ENCODE measurements around the gene MACROD2. TPM values are rescaled to one million over a fixed set of nuclear protein-coding genes. Genes with fewer than 3 reads are reported as not detected.

Gene MACROD2
- total and polyA plus RNA-seq, 2 of the 4 experiments (the other 2 are of a cell fraction): not detected

DNA sequence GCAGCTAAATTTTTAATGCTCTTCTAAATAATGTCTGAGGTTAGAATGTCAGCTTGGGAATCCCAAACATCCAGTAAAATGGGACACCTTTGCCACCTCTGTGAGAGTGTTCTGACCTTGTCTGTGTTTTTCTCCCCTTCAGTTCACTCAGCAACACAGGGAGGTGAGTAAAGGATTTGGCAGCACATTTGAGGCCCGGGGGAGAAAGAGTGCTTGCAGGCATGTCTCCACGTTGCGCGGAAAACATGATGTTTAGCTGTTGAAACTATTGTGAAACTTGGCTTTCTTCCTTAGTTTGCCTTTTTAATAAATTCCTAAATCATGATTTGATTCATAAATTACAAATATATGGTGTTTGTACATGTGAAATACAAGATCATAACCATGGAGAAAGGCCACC lies 1049.9 kb downstream of the MACROD2 start:
- Histone ChIP-seq H3K79me1 (ENCODE audit: low read depth in 1 of 2, low read length in 2 of 2) (no peaks in the 10 kb centered on the region), H3K36me3 (ENCODE audit: control insufficient read depth, insufficient read depth, low read length) (no peaks in the 10 kb centered on the region), H2BK5ac (ENCODE audit: low read depth, low read length, poor library complexity, severe bottlenecking) (no peak overlapping the region), H3K18ac (ENCODE audit: low read depth, low read length) (no peak overlapping the region), H3K56ac (ENCODE audit: extremely low read depth, insufficient read depth, low read length) (no peak overlapping the region), H4K5ac (ENCODE audit: low read depth, low read length) (no peak overlapping the region), H3K4me3 (ENCODE audit: insufficient read depth, low read depth, low read length) (no peak overlapping the region), H2BK20ac (ENCODE audit: low read depth, low read length) (no peak overlapping the region), H2AK9ac (replicated peaks; ENCODE audit: low read depth, low read length, poor library complexity) (no peak overlapping the region), H4K20me1 (ENCODE audit: insufficient read depth, low read length) (no peaks in the 10 kb centered on the region), H3K27ac (ENCODE audit: insufficient read depth, low read length) (no peak overlapping the region), H3K23ac (ENCODE audit: low read depth, low read length) (no peak overlapping the region), H4K8ac (ENCODE audit: low read depth in 2 of 2, low read length in 2 of 2) (no peak overlapping the region), H3K4me1 (ENCODE audit: control insufficient read depth, insufficient read depth, low read length) (no peaks in the 10 kb centered on the region), H3K9ac (ENCODE audit: low read depth, low read length) (no peak overlapping the region), H3K9me1 (ENCODE audit: insufficient read depth, low read length) (no peaks in the 10 kb centered on the region), H3K27me3 (ENCODE audit: control insufficient read depth, insufficient read depth, low read length) (no peaks in the 10 kb centered on the region), H3K9me3 (ENCODE audit: control insufficient read depth, insufficient read depth, low read length) (peaks cover 4% of the 10 kb centered on the region), H3K4me2 (ENCODE audit: low read depth, low read length) (no peak overlapping the region), H2BK15ac (ENCODE audit: low read depth, low read length) (no peak overlapping the region), H2AK5ac (ENCODE audit: low read depth, low read length) (no peak overlapping the region), H3K4ac (ENCODE audit: low read depth, low read length) (no peak overlapping the region), H2AFZ (replicated peaks; ENCODE audit: low read length, poor library complexity) (no peak overlapping the region), H3K14ac (replicated peaks; ENCODE audit: low read depth, low read length) (no peak overlapping the region), H2BK120ac (ENCODE audit: low read depth, low read length) (no peak overlapping the region), H4K91ac (ENCODE audit: insufficient read depth, low read depth, low read length) (no peak overlapping the region)
- dilution Hi-C loops (cut with HindIII; ENCODE audit: low sequenced_read_pairs, unreplicated experiment) (no loop called here), in situ Hi-C loops (cut with MboI; ENCODE audit: low sequenced_read_pairs) (no loop called here), intact Hi-C loops (cut with micrococcal nuclease) (no loop called here)
- CTCF ChIA-PET: no interaction called here
- no CpG with 5 or more reads among the region's 4 CpGs for WGBS, 2 experiments (ENCODE audit: extremely low coverage in 2 of 2, insufficient read length in 1 of 2)
- no TSS peak for BruUV-seq (replicated peaks)
- no peak for DNase-seq
- POLR2A ChIA-PET (ENCODE audit: unreplicated experiment): no interaction called here
- TF ChIP-seq FOS (IDR thresholded peaks at IDR 0.05; ENCODE audit: low read depth, low read length) (no peak), RAD21 (IDR thresholded peaks at IDR 0.05; ENCODE audit: low read length) (no peak), NFE2L2 (IDR thresholded peaks at IDR 0.05; ENCODE audit: low read depth, low read length) (no peak), SMC3 (IDR thresholded peaks at IDR 0.05; ENCODE audit: low read depth, low read length) (no peak), CEBPB (IDR thresholded peaks at IDR 0.05; ENCODE audit: low read depth, low read length) (no peak), RFX5 (IDR thresholded peaks at IDR 0.05; ENCODE audit: low read depth, low read length) (no peak)
- TF ChIP-seq, protein P1, sequence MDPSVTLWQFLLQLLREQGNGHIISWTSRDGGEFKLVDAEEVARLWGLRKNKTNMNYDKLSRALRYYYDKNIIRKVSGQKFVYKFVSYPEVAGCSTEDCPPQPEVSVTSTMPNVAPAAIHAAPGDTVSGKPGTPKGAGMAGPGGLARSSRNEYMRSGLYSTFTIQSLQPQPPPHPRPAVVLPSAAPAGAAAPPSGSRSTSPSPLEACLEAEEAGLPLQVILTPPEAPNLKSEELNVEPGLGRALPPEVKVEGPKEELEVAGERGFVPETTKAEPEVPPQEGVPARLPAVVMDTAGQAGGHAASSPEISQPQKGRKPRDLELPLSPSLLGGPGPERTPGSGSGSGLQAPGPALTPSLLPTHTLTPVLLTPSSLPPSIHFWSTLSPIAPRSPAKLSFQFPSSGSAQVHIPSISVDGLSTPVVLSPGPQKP (IDR thresholded peaks at IDR 0.05; ENCODE audit: borderline replicate concordance, low read depth, low read length): no peak
- ATAC-seq (ENCODE audit: low read depth): no peak

Data from IMR-90 (cell line).